ENCODE data around the gene SLC8A3.
A peak's percentile ranks its signal among the peaks of the same experiment; 100 is the strongest.

The SLC8A3 gene

GRCh38 chr14:70143306-70143705, 45.4 kb downstream of the SLC8A3 start:
- Histone ChIP-seq H3K9me3 (ENCODE audit: control insufficient read depth, low read depth, low read length) (no peaks in the 10 kb centered on the region), H3K27me3 (ENCODE audit: control insufficient read depth, insufficient read depth, low read length) (no peaks in the 10 kb centered on the region), H3K36me3 (ENCODE audit: control insufficient read depth, low read depth, low read length) (no peaks in the 10 kb centered on the region), H3K27ac (ENCODE audit: low read length) (no peak overlapping the region), H3K4me3 (ENCODE audit: low read length) (no peak overlapping the region), H3K9ac (ENCODE audit: low read length) (no peak overlapping the region), H3K4me1 (ENCODE audit: control insufficient read depth, low read depth, low read length) (no peaks in the 10 kb centered on the region)

- Histone ChIP-seq H3K4me3 (ENCODE audit: low read length) (no peak overlapping the region), H3K36me3 (ENCODE audit: control insufficient read depth, low read depth, low read length) (no peaks in the 10 kb centered on the region), H3K4me1 (ENCODE audit: control insufficient read depth, low read depth, low read length) (no peaks in the 10 kb centered on the region), H3K27me3 (ENCODE audit: control insufficient read depth, insufficient read depth, low read length) (peaks cover 3% of the 10 kb centered on the region), H3K9me3 (ENCODE audit: control insufficient read depth, low read depth, low read length) (no peaks in the 10 kb centered on the region), H3K27ac (ENCODE audit: low read length) (no peak overlapping the region), H3K9ac (ENCODE audit: low read length) (no peak overlapping the region)
Measured at GRCh38 chr14:70140614-70141013, 48.1 kb downstream of the SLC8A3 start.

- Histone ChIP-seq H3K9ac (ENCODE audit: low read length) (no peak overlapping the region), H3K27me3 (ENCODE audit: control insufficient read depth, insufficient read depth, low read length) (peaks cover 3% of the 10 kb centered on the region), H3K9me3 (ENCODE audit: control insufficient read depth, low read depth, low read length) (no peaks in the 10 kb centered on the region), H3K36me3 (ENCODE audit: control insufficient read depth, low read depth, low read length) (no peaks in the 10 kb centered on the region), H3K4me1 (ENCODE audit: control insufficient read depth, low read depth, low read length) (no peaks in the 10 kb centered on the region), H3K4me3 (ENCODE audit: low read length) (no peak overlapping the region), H3K27ac (ENCODE audit: low read length) (no peak overlapping the region)
Measured at GRCh38 chr14:70139384-70139783, 49.4 kb downstream of the SLC8A3 start.

- Histone ChIP-seq H3K9ac (ENCODE audit: low read length) (no peak overlapping the region), H3K4me1 (ENCODE audit: control insufficient read depth, low read depth, low read length) (no peaks in the 10 kb centered on the region), H3K4me3 (ENCODE audit: low read length) (no peak overlapping the region), H3K9me3 (ENCODE audit: control insufficient read depth, low read depth, low read length) (no peaks in the 10 kb centered on the region), H3K27ac (ENCODE audit: low read length) (no peak overlapping the region), H3K27me3 (ENCODE audit: control insufficient read depth, insufficient read depth, low read length) (peaks cover 3% of the 10 kb centered on the region), H3K36me3 (ENCODE audit: control insufficient read depth, low read depth, low read length) (no peaks in the 10 kb centered on the region)
Measured at GRCh38 chr14:70137788-70138187, 51.0 kb downstream of the SLC8A3 start.

GRCh38 chr14:70133461-70133860, 55.3 kb downstream of the SLC8A3 start:
- no peak overlapping the region for H3K9ac ChIP-seq (ENCODE audit: low read length)
- peaks cover 3% of the 10 kb centered on the region for H3K27me3 ChIP-seq (ENCODE audit: control insufficient read depth, insufficient read depth, low read length)
- no peaks in the 10 kb centered on the region for H3K4me1 ChIP-seq (ENCODE audit: control insufficient read depth, low read depth, low read length)
- no peak overlapping the region for H3K4me3 ChIP-seq (ENCODE audit: low read length)
- H3K9me3 ChIP-seq (ENCODE audit: control insufficient read depth, low read depth, low read length), result no peaks in the 10 kb centered on the region
- no peaks in the 10 kb centered on the region for H3K36me3 ChIP-seq (ENCODE audit: control insufficient read depth, low read depth, low read length)
- H3K27ac ChIP-seq (ENCODE audit: low read length), result no peak overlapping the region

GRCh38 chr14:70130482-70130881, 58.3 kb downstream of the SLC8A3 start:
- no peak overlapping the region for H3K9ac ChIP-seq (ENCODE audit: low read length)
- no peaks in the 10 kb centered on the region for H3K27me3 ChIP-seq (ENCODE audit: control insufficient read depth, insufficient read depth, low read length)
- no peaks in the 10 kb centered on the region for H3K4me1 ChIP-seq (ENCODE audit: control insufficient read depth, low read depth, low read length)
- no peaks in the 10 kb centered on the region for H3K36me3 ChIP-seq (ENCODE audit: control insufficient read depth, low read depth, low read length)
- no peaks in the 10 kb centered on the region for H3K9me3 ChIP-seq (ENCODE audit: control insufficient read depth, low read depth, low read length)
- no peak overlapping the region for H3K4me3 ChIP-seq (ENCODE audit: low read length)
- no peak overlapping the region for H3K27ac ChIP-seq (ENCODE audit: low read length)

- Histone ChIP-seq H3K36me3 (ENCODE audit: control insufficient read depth, low read depth, low read length) (no peaks in the 10 kb centered on the region), H3K27ac (ENCODE audit: low read length) (no peak overlapping the region), H3K4me1 (ENCODE audit: control insufficient read depth, low read depth, low read length) (peaks cover 2% of the 10 kb centered on the region), H3K9me3 (ENCODE audit: control insufficient read depth, low read depth, low read length) (no peaks in the 10 kb centered on the region), H3K4me3 (ENCODE audit: low read length) (no peak overlapping the region), H3K9ac (ENCODE audit: low read length) (no peak overlapping the region), H3K27me3 (ENCODE audit: control insufficient read depth, insufficient read depth, low read length) (no peaks in the 10 kb centered on the region)
Measured at GRCh38 chr14:70127186-70127585, 61.6 kb downstream of the SLC8A3 start.

GRCh38 chr14:70123796-70124195, 65.0 kb downstream of the SLC8A3 start:
- Histone ChIP-seq H3K9me3 (ENCODE audit: control insufficient read depth, low read depth, low read length) (no peaks in the 10 kb centered on the region), H3K9ac (ENCODE audit: low read length) (no peak overlapping the region), H3K4me3 (ENCODE audit: low read length) (no peak overlapping the region), H3K27ac (ENCODE audit: low read length) (no peak overlapping the region), H3K4me1 (ENCODE audit: control insufficient read depth, low read depth, low read length) (peaks cover 19% of the 10 kb centered on the region), H3K36me3 (ENCODE audit: control insufficient read depth, low read depth, low read length) (no peaks in the 10 kb centered on the region), H3K27me3 (ENCODE audit: control insufficient read depth, insufficient read depth, low read length) (peaks cover 7% of the 10 kb centered on the region)

- Histone ChIP-seq H3K4me3 (ENCODE audit: low read length) (peak overlapping the region; percentile 8), H3K36me3 (ENCODE audit: control insufficient read depth, low read depth, low read length) (no peaks in the 10 kb centered on the region), H3K27ac (ENCODE audit: low read length) (peak overlapping the region; percentile 13)
Measured at GRCh38 chr14:70121521-70121920, 67.2 kb downstream of the SLC8A3 start.

GRCh38 chr14:70118064-70118463, 70.7 kb downstream of the SLC8A3 start:
- Histone ChIP-seq H3K36me3 (ENCODE audit: control insufficient read depth, low read depth, low read length) (no peaks in the 10 kb centered on the region), H3K27me3 (ENCODE audit: control insufficient read depth, insufficient read depth, low read length) (peaks cover 7% of the 10 kb centered on the region), H3K4me1 (ENCODE audit: control insufficient read depth, low read depth, low read length) (peaks cover 23% of the 10 kb centered on the region)

More at GRCh38 chr14:70121521-70121920, 67.2 kb downstream of the SLC8A3 start:
- H3K4me1 ChIP-seq (ENCODE audit: control insufficient read depth, low read depth, low read length), result peaks cover 19% of the 10 kb centered on the region
- no peaks in the 10 kb centered on the region for H3K9me3 ChIP-seq (ENCODE audit: control insufficient read depth, low read depth, low read length)
- peaks cover 7% of the 10 kb centered on the region for H3K27me3 ChIP-seq (ENCODE audit: control insufficient read depth, insufficient read depth, low read length)
- peak overlapping the region; percentile 26 for H3K9ac ChIP-seq (ENCODE audit: low read length)

GRCh38 chr14:70116278-70116677, 72.5 kb downstream of the SLC8A3 start:
- H3K9me3 ChIP-seq (ENCODE audit: control insufficient read depth, low read depth, low read length), result no peaks in the 10 kb centered on the region
- H3K4me1 ChIP-seq (ENCODE audit: control insufficient read depth, low read depth, low read length), result peaks cover 13% of the 10 kb centered on the region
- H3K27me3 ChIP-seq (ENCODE audit: control insufficient read depth, insufficient read depth, low read length), result peaks cover 7% of the 10 kb centered on the region
- H3K9ac ChIP-seq (ENCODE audit: low read length), result no peak overlapping the region
- H3K36me3 ChIP-seq (ENCODE audit: control insufficient read depth, low read depth, low read length), result no peaks in the 10 kb centered on the region
- no peak overlapping the region for H3K4me3 ChIP-seq (ENCODE audit: low read length)
- no peak overlapping the region for H3K27ac ChIP-seq (ENCODE audit: low read length)

More at GRCh38 chr14:70118064-70118463, 70.7 kb downstream of the SLC8A3 start:
- H3K9me3 ChIP-seq (ENCODE audit: control insufficient read depth, low read depth, low read length), result no peaks in the 10 kb centered on the region
- H3K9ac ChIP-seq (ENCODE audit: low read length), result no peak overlapping the region
- H3K4me3 ChIP-seq (ENCODE audit: low read length), result no peak overlapping the region
- H3K27ac ChIP-seq (ENCODE audit: low read length), result no peak overlapping the region

GRCh38 chr14:70114621-70115156, 74.1 kb downstream of the SLC8A3 start:
- Histone ChIP-seq H3K9me3 (ENCODE audit: control insufficient read depth, low read depth, low read length) (no peaks in the 10 kb centered on the region), H3K27ac (ENCODE audit: low read length) (no peak overlapping the region), H3K27me3 (ENCODE audit: control insufficient read depth, insufficient read depth, low read length) (no peaks in the 10 kb centered on the region), H3K36me3 (ENCODE audit: control insufficient read depth, low read depth, low read length) (no peaks in the 10 kb centered on the region), H3K9ac (ENCODE audit: low read length) (no peak overlapping the region), H3K4me3 (ENCODE audit: low read length) (no peak overlapping the region), H3K4me1 (ENCODE audit: control insufficient read depth, low read depth, low read length) (peaks cover 4% of the 10 kb centered on the region)
